GM12892 (cell line): ENCODE data around the gene CDH13.

ENCODE experiments used
- POLR2A ChIP-seq: IDR thresholded peaks from 2 replicates; pipeline ENCODE4 v1.6.1; 2011; ENCODE audit warnings: low read depth, low read length, control low read depth
- POLR2AphosphoS5 ChIP-seq: IDR thresholded peaks from 2 replicates; pipeline ENCODE4 v1.6.1; 2011; ENCODE audit warnings: low read depth, low read length, control low read depth

- TF ChIP-seq POLR2A, result no peak
- TF ChIP-seq POLR2AphosphoS5, result no peak
These were observed 475.6 kb downstream of the CDH13 start for GRCh38 chr16:83102336-83102735.
